ENCODE results near the gene SNN. TPM values are rescaled to one million over a fixed set of nuclear protein-coding genes. Genes with fewer than 3 reads are reported as not detected.

SNN gene
- total and polyA plus RNA-seq, 9 of the 15 experiments (the other 6 are each of a cell fraction or from before 2014, with no cell fraction given), result 0.07 to 2.9 (median 1.9) TPM

GRCh38 chr16:11635113-11635652, 33.1 kb upstream of the SNN start:
- no peak for DNase-seq (ENCODE audit: extremely low read depth in 1 of 4, low spot score in 3 of 4)
- no peak for FAIRE-seq
- TF ChIP-seq ZNF24 (IDR thresholded peaks at IDR 0.05) (no peak), CSDE1 (IDR thresholded peaks at IDR 0.05) (no peak), CREB1 (IDR thresholded peaks at IDR 0.05) (no peak), CREB1 (CRISPR knock-in tag; IDR thresholded peaks at IDR 0.05) (no peak), ZNF785 (CRISPR knock-in tag; IDR thresholded peaks at IDR 0.05) (no peak), TCF7 (IDR thresholded peaks at IDR 0.05; ENCODE audit: borderline replicate concordance) (no peak), ZNF586 (CRISPR knock-in tag; conservative IDR thresholded peaks at IDR 0.05) (no peak), ADNP (tag; IDR thresholded peaks at IDR 0.05) (no peak), ZNF766 (CRISPR knock-in tag; conservative IDR thresholded peaks at IDR 0.05) (no peak), PHB (CRISPR knock-in tag; IDR thresholded peaks at IDR 0.05) (no peak), ZC3H8 (IDR thresholded peaks at IDR 0.05) (no peak), ARID1B (IDR thresholded peaks at IDR 0.05) (no peak), PTRF (tag; IDR thresholded peaks at IDR 0.05) (no peak), ZNF764 (CRISPR knock-in tag; IDR thresholded peaks at IDR 0.05; ENCODE audit: low read depth) (no peak), TOE1 (IDR thresholded peaks at IDR 0.05; ENCODE audit: borderline replicate concordance) (no peak), TOE1 (CRISPR knock-in tag; IDR thresholded peaks at IDR 0.05; ENCODE audit: borderline replicate concordance, low read depth) (no peak), MED1 (CRISPR knock-in tag; IDR thresholded peaks at IDR 0.05; ENCODE audit: borderline replicate concordance) (no peak), NFYB (IDR thresholded peaks at IDR 0.05; ENCODE audit: extremely low read depth, insufficient read length) (no peak)
- TF ChIP-seq, protein P1, sequence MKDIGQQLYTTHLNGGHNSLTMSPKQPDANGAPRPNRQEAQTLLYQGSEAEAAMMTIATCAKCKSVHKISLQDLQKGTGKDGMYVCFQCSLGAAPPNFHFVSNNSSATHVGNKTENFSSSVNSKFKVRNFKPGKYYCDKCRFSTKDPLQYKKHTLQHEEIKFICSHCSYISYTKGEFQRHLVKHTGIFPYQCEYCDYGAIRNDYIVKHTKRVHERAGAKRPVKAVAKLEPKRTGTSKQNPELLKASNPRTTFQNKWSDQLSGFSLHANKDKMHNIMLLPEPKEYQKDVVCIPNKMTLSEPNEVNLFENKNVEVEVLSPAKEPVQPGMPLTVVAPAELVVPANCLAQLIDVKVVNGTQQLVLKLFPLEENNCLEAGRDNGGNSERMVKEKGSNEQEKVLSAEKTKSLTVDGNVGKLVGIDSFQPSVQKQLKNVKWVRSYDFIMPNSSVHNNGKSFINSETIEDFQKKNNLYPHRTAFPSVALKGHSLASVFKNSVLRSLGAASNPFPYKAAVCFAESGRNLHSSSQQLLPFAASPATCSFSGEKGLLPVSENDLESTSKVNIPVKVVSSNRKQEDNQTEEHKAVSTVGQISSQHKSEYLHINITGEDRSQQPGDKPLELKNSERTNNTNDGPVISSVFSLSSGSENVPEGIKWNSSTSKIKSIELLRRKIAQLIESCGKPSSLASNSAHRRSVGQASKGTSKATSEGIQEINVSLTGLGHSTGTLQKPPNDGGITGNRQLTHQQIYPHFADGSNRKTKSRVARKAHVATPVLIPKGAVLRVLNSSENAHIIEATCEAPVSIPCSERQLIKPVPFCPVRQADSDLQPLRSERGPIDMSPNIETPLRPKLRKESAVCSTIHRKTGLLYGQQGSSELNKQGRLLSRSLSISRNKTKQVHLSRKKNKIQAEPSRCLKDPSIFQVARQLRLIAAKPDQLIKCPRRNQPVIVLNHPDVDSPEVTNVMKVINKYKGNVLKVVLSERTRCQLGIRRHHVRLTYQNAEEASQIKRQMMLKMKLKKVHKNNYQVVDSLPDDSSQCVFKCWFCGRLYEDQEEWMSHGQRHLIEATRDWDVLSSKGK (CRISPR knock-in tag; IDR thresholded peaks at IDR 0.05), result no peak
- TF ChIP-seq, protein P2, sequence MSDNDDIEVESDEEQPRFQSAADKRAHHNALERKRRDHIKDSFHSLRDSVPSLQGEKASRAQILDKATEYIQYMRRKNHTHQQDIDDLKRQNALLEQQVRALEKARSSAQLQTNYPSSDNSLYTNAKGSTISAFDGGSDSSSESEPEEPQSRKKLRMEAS (CRISPR knock-in tag; IDR thresholded peaks at IDR 0.05), result no peak
- TF ChIP-seq, protein P3, sequence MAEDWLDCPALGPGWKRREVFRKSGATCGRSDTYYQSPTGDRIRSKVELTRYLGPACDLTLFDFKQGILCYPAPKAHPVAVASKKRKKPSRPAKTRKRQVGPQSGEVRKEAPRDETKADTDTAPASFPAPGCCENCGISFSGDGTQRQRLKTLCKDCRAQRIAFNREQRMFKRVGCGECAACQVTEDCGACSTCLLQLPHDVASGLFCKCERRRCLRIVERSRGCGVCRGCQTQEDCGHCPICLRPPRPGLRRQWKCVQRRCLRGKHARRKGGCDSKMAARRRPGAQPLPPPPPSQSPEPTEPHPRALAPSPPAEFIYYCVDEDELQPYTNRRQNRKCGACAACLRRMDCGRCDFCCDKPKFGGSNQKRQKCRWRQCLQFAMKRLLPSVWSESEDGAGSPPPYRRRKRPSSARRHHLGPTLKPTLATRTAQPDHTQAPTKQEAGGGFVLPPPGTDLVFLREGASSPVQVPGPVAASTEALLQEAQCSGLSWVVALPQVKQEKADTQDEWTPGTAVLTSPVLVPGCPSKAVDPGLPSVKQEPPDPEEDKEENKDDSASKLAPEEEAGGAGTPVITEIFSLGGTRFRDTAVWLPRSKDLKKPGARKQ (CRISPR knock-in tag; IDR thresholded peaks at IDR 0.05), result no peak
- peaks cover 0 to 5% of the 10 kb centered on the region in 2 experiments; a peak in 2 of 5 replicates for H3K4me1 ChIP-seq (replicated peaks in 1 of 2; ENCODE audit: control insufficient read depth in 2 of 2, insufficient read depth in 2 of 2, low read length in 2 of 2)
- CTCF ChIA-PET (ENCODE audit: low intra/inter-chr PET ratio), result interaction anchor here (0.6 kb wide), 1 partner anchor 375 kb away, joined by 3 read pairs; no protein-coding TSS in a partner anchor
- no peak overlapping the region for H3K4me3 ChIP-seq
- no peaks in the 10 kb centered on the region for H4K20me1 ChIP-seq (replicated peaks; ENCODE audit: control insufficient read depth, insufficient read depth, low read length)
- peaks cover 3 to 42% of the 10 kb centered on the region in 2 experiments; a peak in 4 of 5 replicates for H3K27me3 ChIP-seq (ENCODE audit: control insufficient read depth in 2 of 2, insufficient read depth in 2 of 2, low read length in 2 of 2)
- WGBS (ENCODE audit: insufficient coverage, low coverage, missing lambda C conversion rate), result 28% methylated on average over 10 of the region's 10 CpGs
- POLR2A ChIA-PET, result interaction anchor here (1.3 kb wide), 1 partner anchor 30 kb away, joined by 4 read pairs; no protein-coding TSS in a partner anchor
- intact Hi-C loops (cut with micrococcal nuclease) (no loop called here), in situ Hi-C loops (cut with MboI) (no loop called here)
- ATAC-seq, result no peak
- no peaks in the 10 kb centered on the region for H3K9me3 ChIP-seq (replicated peaks; ENCODE audit: control insufficient read depth, insufficient read depth, low read depth, low read length)
- no peak overlapping the region for H3K9ac ChIP-seq (ENCODE audit: insufficient read depth in 1 of 2, low read depth in 2 of 2, low read length in 2 of 2)
- H2AFZ ChIP-seq (ENCODE audit: low read depth, low read length), result no peak overlapping the region
- H3K27ac ChIP-seq (ENCODE audit: extremely low read depth, low read depth, low read length), result no peak overlapping the region
- H3K9me1 ChIP-seq (ENCODE audit: control insufficient read depth, insufficient read depth, low read length), result no peaks in the 10 kb centered on the region
- H3K36me3 ChIP-seq (ENCODE audit: control insufficient read depth, insufficient read depth, low read length), result no peaks in the 10 kb centered on the region
- no peaks in the 10 kb centered on the region for H3K79me2 ChIP-seq (ENCODE audit: control insufficient read depth, insufficient read depth, low read length)
- H3K4me2 ChIP-seq (ENCODE audit: insufficient read depth, low read length), result no peak overlapping the region
- no TSS peak for BruUV-seq (replicated peaks)

Measured in K562 (cell line).